Measurements from ENCODE around the gene LINC01488.

Gene LINC01488

GRCh38 chr11:69500285-69501120 lies 19.0 kb downstream of the LINC01488 start:
- no peak for TF ChIP-seq ZNF621 (tag by site-specific recombination; IDR thresholded peaks at IDR 0.05)
- TF ChIP-seq, protein P1, sequence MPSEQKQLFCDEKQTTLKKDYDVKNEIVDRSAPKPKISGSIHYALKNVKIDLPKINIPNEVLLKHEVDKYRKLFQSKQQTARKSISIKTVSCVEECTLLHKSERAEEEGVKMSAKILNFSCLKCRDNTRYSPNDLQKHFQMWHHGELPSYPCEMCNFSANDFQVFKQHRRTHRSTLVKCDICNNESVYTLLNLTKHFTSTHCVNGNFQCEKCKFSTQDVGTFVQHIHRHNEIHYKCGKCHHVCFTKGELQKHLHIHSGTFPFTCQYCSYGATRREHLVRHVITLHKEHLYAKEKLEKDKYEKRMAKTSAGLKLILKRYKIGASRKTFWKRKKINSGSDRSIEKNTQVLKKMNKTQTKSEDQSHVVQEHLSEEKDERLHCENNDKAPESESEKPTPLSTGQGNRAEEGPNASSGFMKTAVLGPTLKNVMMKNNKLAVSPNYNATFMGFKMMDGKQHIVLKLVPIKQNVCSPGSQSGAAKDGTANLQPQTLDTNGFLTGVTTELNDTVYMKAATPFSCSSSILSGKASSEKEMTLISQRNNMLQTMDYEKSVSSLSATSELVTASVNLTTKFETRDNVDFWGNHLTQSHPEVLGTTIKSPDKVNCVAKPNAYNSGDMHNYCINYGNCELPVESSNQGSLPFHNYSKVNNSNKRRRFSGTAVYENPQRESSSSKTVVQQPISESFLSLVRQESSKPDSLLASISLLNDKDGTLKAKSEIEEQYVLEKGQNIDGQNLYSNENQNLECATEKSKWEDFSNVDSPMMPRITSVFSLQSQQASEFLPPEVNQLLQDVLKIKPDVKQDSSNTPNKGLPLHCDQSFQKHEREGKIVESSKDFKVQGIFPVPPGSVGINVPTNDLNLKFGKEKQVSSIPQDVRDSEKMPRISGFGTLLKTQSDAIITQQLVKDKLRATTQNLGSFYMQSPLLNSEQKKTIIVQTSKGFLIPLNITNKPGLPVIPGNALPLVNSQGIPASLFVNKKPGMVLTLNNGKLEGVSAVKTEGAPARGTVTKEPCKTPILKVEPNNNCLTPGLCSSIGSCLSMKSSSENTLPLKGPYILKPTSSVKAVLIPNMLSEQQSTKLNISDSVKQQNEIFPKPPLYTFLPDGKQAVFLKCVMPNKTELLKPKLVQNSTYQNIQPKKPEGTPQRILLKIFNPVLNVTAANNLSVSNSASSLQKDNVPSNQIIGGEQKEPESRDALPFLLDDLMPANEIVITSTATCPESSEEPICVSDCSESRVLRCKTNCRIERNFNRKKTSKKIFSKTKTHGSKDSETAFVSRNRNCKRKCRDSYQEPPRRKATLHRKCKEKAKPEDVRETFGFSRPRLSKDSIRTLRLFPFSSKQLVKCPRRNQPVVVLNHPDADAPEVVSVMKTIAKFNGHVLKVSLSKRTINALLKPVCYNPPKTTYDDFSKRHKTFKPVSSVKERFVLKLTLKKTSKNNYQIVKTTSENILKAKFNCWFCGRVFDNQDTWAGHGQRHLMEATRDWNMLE (tag by site-specific recombination; conservative IDR thresholded peaks at IDR 0.05; ENCODE audit: low read depth), result no peak
- CTCF ChIA-PET, result no interaction called here
- no peak overlapping the region for H3K4me3 ChIP-seq (ENCODE audit: low read depth, low read length)
- POLR2A ChIA-PET, result no interaction called here
- H3K27ac ChIP-seq (ENCODE audit: extremely low read depth, low read depth, low read length), result no peak overlapping the region
- no peaks in the 10 kb centered on the region for H3K9me3 ChIP-seq (ENCODE audit: control insufficient read depth, insufficient read depth, low read depth, low read length)
- no peaks in the 10 kb centered on the region for H3K4me1 ChIP-seq (ENCODE audit: control insufficient read depth, insufficient read depth, low read length)
- H3K36me3 ChIP-seq (ENCODE audit: control insufficient read depth in 2 of 2, insufficient read depth in 1 of 2, low read length in 2 of 2), result no peaks in the 10 kb centered on the region

DNA sequence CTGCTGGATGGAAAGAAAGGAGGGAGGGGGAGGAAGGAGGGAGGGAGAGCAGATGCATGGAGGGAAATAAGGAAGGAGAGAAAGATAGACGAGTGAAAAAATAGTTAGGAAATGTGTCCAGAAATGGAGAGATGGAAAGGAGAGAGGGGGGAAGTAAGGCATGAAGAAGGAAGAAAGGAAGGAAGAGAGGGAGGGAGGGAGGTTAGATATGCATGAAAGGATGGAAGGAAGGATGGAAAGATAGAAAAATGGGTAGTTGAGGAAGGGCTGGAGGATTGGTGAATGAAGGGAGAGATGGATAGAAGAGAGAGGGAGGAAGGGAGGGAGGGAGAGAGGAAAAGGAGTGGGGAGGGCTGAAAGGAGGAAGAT lies 19.6 kb downstream of the LINC01488 start:
- no peak overlapping the region for H3K4me3 ChIP-seq (ENCODE audit: low read depth, low read length)
- no peaks in the 10 kb centered on the region for H3K36me3 ChIP-seq (ENCODE audit: control insufficient read depth in 2 of 2, insufficient read depth in 1 of 2, low read length in 2 of 2)
- TF ChIP-seq KLF9 (tag by site-specific recombination; IDR thresholded peaks at IDR 0.05; ENCODE audit: low read depth) (no peak), ZNF366 (tag by site-specific recombination; conservative IDR thresholded peaks at IDR 0.05) (peak; percentile 86), ZFP37 (tag by site-specific recombination; IDR thresholded peaks at IDR 0.05) (no peak)
- ChIA-PET CTCF (no interaction called here), POLR2A (no interaction called here)
- H3K4me1 ChIP-seq (ENCODE audit: control insufficient read depth, insufficient read depth, low read length), result no peaks in the 10 kb centered on the region
- H3K27ac ChIP-seq (ENCODE audit: extremely low read depth, low read depth, low read length), result no peak overlapping the region
- H3K9me3 ChIP-seq (ENCODE audit: control insufficient read depth, insufficient read depth, low read depth, low read length), result no peaks in the 10 kb centered on the region

DNA sequence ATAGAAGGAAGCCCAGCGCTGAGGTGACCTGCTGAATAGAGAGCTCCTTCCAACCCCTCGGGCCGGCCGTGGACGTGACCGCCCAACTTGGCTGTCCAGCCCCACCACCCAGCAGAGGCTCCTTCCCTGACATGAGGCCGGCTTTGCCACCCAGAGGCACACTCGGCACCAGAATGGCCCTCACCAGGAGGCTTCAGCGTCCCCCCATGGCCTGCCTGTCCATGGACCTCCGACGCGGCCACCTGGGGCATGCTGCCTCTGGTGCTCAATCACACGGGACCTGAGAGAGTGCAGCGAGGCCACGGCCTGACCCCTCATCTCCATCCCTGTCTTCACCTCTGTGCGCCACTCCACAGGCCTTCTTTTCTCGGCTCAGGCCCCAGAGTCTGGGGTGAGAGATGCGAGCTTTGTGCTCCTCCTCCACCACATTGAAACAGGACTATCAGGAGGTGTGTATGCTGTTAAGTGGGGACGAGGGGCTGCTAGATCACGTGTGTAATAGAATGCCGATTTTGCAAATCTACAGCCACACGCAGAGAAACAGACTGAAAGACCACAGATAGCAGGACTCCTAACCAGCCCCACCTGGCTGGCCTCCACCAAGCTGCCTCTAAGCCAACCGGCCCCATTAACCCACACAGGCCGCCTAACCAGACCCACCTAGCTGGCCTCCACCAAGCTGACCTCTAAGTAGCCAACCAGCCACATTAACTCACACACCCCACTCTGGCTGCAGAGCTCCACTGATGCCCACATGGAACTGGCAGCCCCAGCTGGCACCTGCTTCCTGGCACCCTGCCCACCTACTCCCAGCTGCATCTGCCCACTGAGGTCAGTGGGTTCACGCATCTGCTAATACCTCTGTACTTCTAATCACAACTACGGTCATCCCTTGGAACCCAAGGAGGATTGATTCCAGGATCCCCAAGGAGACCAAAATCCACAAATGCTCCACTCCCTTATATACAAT lies 20.7 kb downstream of the LINC01488 start:
- Histone ChIP-seq H3K4me1 (ENCODE audit: control insufficient read depth, insufficient read depth, low read length) (no peaks in the 10 kb centered on the region), H3K9me3 (ENCODE audit: control insufficient read depth, insufficient read depth, low read depth, low read length) (no peaks in the 10 kb centered on the region), H3K4me3 (ENCODE audit: low read depth, low read length) (no peak overlapping the region), H3K27ac (ENCODE audit: extremely low read depth, low read depth, low read length) (no peak overlapping the region), H3K36me3 (ENCODE audit: control insufficient read depth in 2 of 2, insufficient read depth in 1 of 2, low read length in 2 of 2) (no peaks in the 10 kb centered on the region)
- CTCF ChIA-PET, result no interaction called here
- POLR2A ChIA-PET, result no interaction called here
- TF ChIP-seq, protein P2, sequence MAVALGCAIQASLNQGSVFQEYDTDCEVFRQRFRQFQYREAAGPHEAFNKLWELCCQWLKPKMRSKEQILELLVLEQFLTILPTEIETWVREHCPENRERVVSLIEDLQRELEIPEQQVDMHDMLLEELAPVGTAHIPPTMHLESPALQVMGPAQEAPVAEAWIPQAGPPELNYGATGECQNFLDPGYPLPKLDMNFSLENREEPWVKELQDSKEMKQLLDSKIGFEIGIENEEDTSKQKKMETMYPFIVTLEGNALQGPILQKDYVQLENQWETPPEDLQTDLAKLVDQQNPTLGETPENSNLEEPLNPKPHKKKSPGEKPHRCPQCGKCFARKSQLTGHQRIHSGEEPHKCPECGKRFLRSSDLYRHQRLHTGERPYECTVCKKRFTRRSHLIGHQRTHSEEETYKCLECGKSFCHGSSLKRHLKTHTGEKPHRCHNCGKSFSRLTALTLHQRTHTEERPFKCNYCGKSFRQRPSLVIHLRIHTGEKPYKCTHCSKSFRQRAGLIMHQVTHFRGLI (tag by site-specific recombination; IDR thresholded peaks at IDR 0.05), result no peak
- no peak for TF ChIP-seq ZNF169 (tag by site-specific recombination; IDR thresholded peaks at IDR 0.05)
- no peak for TF ChIP-seq ZNF341 (tag by site-specific recombination; IDR thresholded peaks at IDR 0.05; ENCODE audit: low read depth)
- no peak for TF ChIP-seq ZNF488 (tag by site-specific recombination; IDR thresholded peaks at IDR 0.05)
- TF ChIP-seq ZNF19 (tag by site-specific recombination; IDR thresholded peaks at IDR 0.05; ENCODE audit: low read depth), result no peak
- no peak for TF ChIP-seq ZFP69B (tag by site-specific recombination; IDR thresholded peaks at IDR 0.05)
- no peak for TF ChIP-seq REST (tag by site-specific recombination; IDR thresholded peaks at IDR 0.05)
- TF ChIP-seq PRDM1 (tag by site-specific recombination; IDR thresholded peaks at IDR 0.05), result no peak
- no peak for TF ChIP-seq ZNF670 (tag by site-specific recombination; IDR thresholded peaks at IDR 0.05; ENCODE audit: low read depth)
- no peak for TF ChIP-seq ZNF426 (tag by site-specific recombination; IDR thresholded peaks at IDR 0.05)
- no peak for TF ChIP-seq ZNF514 (tag by site-specific recombination; IDR thresholded peaks at IDR 0.05)
- no peak for TF ChIP-seq FEZF1 (tag by site-specific recombination; IDR thresholded peaks at IDR 0.05)
- TF ChIP-seq GLIS2 (tag by site-specific recombination; IDR thresholded peaks at IDR 0.05), result no peak
